PC-9 (cell line): ENCODE results near the gene SLC26A5. TPM values are rescaled to one million over a fixed set of nuclear protein-coding genes. Genes with fewer than 3 reads are reported as not detected.

Experiments
- BruUV-seq: library from RNA; stranded (reverse); fragments of 400-500 nt; replicated peaks from 2 replicates; lab custom pipeline; 2021; lab: Mats Ljungman, UMichigan
- CTCF ChIA-PET: fragments of 300-600 bp; sonication (Branson Sonifier 250); formaldehyde crosslinking; loops from one replicate; lab custom pipeline; 2022; ENCODE audit warnings: antibody characterized with exemption; lab: Charles Lee
- POLR2A ChIA-PET: fragments of 300-600 bp; sonication (Branson Sonifier 250); formaldehyde crosslinking; loops from one replicate; lab custom pipeline; 2022; ENCODE audit warnings: antibody characterized with exemption; ENCODE audit not compliant: unreplicated experiment; lab: Charles Lee
- DNase-seq, 2 experiments: peaks; one replicate each; pipeline versions ENCODE4 v3.0.0 to v3.0.0-alpha.2; 2015 to 2022; ENCODE audit warnings: mixed read lengths in 1 of 2
- H2AFZ ChIP-seq: fragments of 200-600 bp; sonication (generic); 2 replicates; pipeline ENCODE4 v1.8.1; 2017; ENCODE audit warnings: antibody characterized with exemption
- H3F3A ChIP-seq: fragments of 200-600 bp; sonication (generic); 2 replicates; pipeline ENCODE4 v1.8.1; 2017; ENCODE audit warnings: antibody characterized with exemption, mild to moderate bottlenecking, low read depth; ENCODE audit not compliant: insufficient read depth
- H3K27ac ChIP-seq: fragments of 200-600 bp; sonication (generic); 2 replicates; pipeline ENCODE4 v1.6.1; 2016; ENCODE audit warnings: mixed run types
- H3K27me3 ChIP-seq: fragments of 200-600 bp; sonication (generic); 2 replicates; pipeline ENCODE4 v1.6.1; 2016; ENCODE audit warnings: low read depth, mixed run types; ENCODE audit not compliant: insufficient read depth
- H3K36me3 ChIP-seq: fragments of 200-600 bp; sonication (generic); 2 replicates; pipeline ENCODE4 v1.6.1; 2016; ENCODE audit warnings: low read depth, mixed run types
- H3K4me1 ChIP-seq: fragments of 200-600 bp; sonication (generic); replicated peaks from 2 replicates; pipeline ENCODE4 v1.6.1; 2016; ENCODE audit warnings: mixed run types; ENCODE audit not compliant: insufficient read depth
- H3K4me2 ChIP-seq: fragments of 200-600 bp; sonication (generic); 2 replicates; pipeline ENCODE4 v1.6.1; 2017; ENCODE audit warnings: mixed run types
- H3K4me3 ChIP-seq: fragments of 200-600 bp; sonication (generic); 2 replicates; pipeline ENCODE4 v1.6.1; 2016; ENCODE audit warnings: mixed run types
- H3K79me2 ChIP-seq: fragments of 200-600 bp; sonication (generic); 2 replicates; pipeline ENCODE4 v1.6.1; 2017; ENCODE audit warnings: low read depth, mixed run types
- H3K9me2 ChIP-seq: fragments of 200-600 bp; sonication (generic); 2 replicates; pipeline ENCODE4 v1.8.1; 2017; ENCODE audit warnings: mild to moderate bottlenecking; ENCODE audit not compliant: insufficient read depth
- H3K9me3 ChIP-seq: fragments of 200-600 bp; sonication (generic); 2 replicates; pipeline ENCODE4 v1.8.1; 2016; ENCODE audit warnings: low read depth; ENCODE audit not compliant: insufficient read depth
- H4K20me1 ChIP-seq: fragments of 200-600 bp; sonication (generic); 2 replicates; pipeline ENCODE4 v1.8.1; 2017; ENCODE audit not compliant: insufficient read depth
- EZH2 ChIP-seq: fragments of 200-600 bp; sonication (generic); IDR thresholded peaks from 2 replicates; pipeline ENCODE4 v1.8.0; 2017; ENCODE audit warnings: antibody characterized with exemption, low read depth
- intact Hi-C: fragments of 100-400 bp; cut with micrococcal nuclease; formaldehyde crosslinking; loops from one replicate; pipeline ENCODE4 v1.10.0; 2022; ENCODE audit not compliant: unreplicated experiment
- total RNA-seq: library from RNA; stranded (reverse); gene quantifications from 2 replicates; pipeline ENCODE4 v1.2.3, GENCODE V29; 2021
- TF ChIP-seq, protein P1 (sequence below): fragments of 200-600 bp; sonication (generic); conservative IDR thresholded peaks from 2 replicates; pipeline ENCODE4 v1.6.1; 2017; ENCODE audit warnings: mixed run types, antibody characterized with exemption, mild to moderate bottlenecking, moderate library complexity

SLC26A5 gene
- total RNA-seq, 1 experiment from 2014 or later = not detected

DNA sequence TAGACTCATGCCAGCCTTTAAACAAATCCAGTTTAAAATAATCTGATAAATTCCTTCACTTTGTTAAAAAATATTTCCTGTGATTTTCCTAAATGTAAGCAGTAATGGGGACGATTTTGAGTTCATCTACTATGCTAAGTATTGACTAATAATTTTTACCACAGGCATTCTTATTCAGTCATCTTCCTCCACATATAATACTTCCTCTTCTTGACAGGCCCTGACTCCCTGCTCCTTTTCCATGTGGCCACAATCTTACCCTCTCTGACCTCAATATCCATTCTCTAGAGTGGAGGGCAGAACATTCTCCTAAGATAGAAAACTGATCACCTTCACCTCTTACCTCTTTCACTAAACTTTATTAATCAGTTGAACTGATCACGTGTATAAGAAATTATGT, 109.2 kb downstream of the SLC26A5 start:
- H3K4me1 ChIP-seq = no peaks in the 10 kb centered on the region
- H3K9me3 ChIP-seq = no peaks in the 10 kb centered on the region
- no peak for DNase-seq
- CTCF ChIA-PET = no interaction called here
- H2AFZ ChIP-seq = no peak overlapping the region
- no peak overlapping the region for H3K4me2 ChIP-seq
- BruUV-seq = no TSS peak
- H3K36me3 ChIP-seq = peaks cover 70% of the 10 kb centered on the region
- H3K27ac ChIP-seq = no peak overlapping the region
- TF ChIP-seq, protein P1, sequence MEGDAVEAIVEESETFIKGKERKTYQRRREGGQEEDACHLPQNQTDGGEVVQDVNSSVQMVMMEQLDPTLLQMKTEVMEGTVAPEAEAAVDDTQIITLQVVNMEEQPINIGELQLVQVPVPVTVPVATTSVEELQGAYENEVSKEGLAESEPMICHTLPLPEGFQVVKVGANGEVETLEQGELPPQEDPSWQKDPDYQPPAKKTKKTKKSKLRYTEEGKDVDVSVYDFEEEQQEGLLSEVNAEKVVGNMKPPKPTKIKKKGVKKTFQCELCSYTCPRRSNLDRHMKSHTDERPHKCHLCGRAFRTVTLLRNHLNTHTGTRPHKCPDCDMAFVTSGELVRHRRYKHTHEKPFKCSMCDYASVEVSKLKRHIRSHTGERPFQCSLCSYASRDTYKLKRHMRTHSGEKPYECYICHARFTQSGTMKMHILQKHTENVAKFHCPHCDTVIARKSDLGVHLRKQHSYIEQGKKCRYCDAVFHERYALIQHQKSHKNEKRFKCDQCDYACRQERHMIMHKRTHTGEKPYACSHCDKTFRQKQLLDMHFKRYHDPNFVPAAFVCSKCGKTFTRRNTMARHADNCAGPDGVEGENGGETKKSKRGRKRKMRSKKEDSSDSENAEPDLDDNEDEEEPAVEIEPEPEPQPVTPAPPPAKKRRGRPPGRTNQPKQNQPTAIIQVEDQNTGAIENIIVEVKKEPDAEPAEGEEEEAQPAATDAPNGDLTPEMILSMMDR = no peak
- TF ChIP-seq EZH2 = no peak
- POLR2A ChIA-PET = no interaction called here
- peaks cover 62% of the 10 kb centered on the region for H3K79me2 ChIP-seq
- peaks cover 40% of the 10 kb centered on the region for H4K20me1 ChIP-seq
- no peaks in the 10 kb centered on the region for H3K9me2 ChIP-seq
- intact Hi-C loops = no loop called here
- peaks cover 1% of the 10 kb centered on the region for H3F3A ChIP-seq
- no peaks in the 10 kb centered on the region for H3K27me3 ChIP-seq
- H3K4me3 ChIP-seq = no peak overlapping the region

DNA sequence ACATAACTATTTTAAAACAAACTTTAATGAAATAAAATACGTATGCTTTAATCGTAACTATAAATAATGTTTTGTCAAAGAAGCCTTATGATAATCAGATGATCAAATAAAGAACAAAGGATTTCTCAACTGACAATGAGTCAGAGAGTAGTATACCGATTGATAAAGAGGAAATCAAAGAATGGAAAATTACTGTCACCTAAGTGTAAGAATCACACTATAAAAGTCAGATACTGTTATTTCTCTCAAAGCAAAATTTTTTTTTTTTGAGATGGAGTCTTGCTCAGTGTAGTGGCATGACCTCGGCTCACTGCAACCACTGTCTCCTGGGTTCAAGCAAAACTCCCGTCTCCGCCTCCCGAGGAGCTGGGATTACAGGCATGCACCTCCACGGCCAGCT, 120.3 kb downstream of the SLC26A5 start:
- H3K4me3 ChIP-seq = no peak overlapping the region
- TF ChIP-seq EZH2 = no peak
- TF ChIP-seq, protein P1 = no peak
- CTCF ChIA-PET = no interaction called here
- peaks cover 23% of the 10 kb centered on the region for H3F3A ChIP-seq
- H3K4me2 ChIP-seq = no peak overlapping the region
- H3K27me3 ChIP-seq = no peaks in the 10 kb centered on the region
- intact Hi-C loops = no loop called here
- peaks cover 36% of the 10 kb centered on the region for H3K36me3 ChIP-seq
- POLR2A ChIA-PET = no interaction called here
- DNase-seq = no peak
- H3K9me2 ChIP-seq = no peaks in the 10 kb centered on the region
- H3K9me3 ChIP-seq = no peaks in the 10 kb centered on the region
- no peaks in the 10 kb centered on the region; the same call in 1 of the 2 replicates for H3K79me2 ChIP-seq
- no TSS peak for BruUV-seq
- no peaks in the 10 kb centered on the region; the same call in 1 of the 2 replicates for H4K20me1 ChIP-seq
- H2AFZ ChIP-seq = no peak overlapping the region
- no peaks in the 10 kb centered on the region for H3K4me1 ChIP-seq
- H3K27ac ChIP-seq = no peak overlapping the region

Other genes with a start within 250 kb of the SLC26A5 start
- 72.2 and 78.1 TPM in 2 replicates for gene PMPCB, start 148.8 kb downstream of the SLC26A5 start, total RNA-seq
- 37.8 and 42.2 TPM in 2 replicates for gene DNAJC2, start 101.4 kb downstream of the SLC26A5 start, total RNA-seq
- 138 and 196 TPM in 2 replicates for gene PSMC2, start 98.6 kb downstream of the SLC26A5 start, total RNA-seq